GM18907 (cell line): Measurements from ENCODE around the gene UST.
"Not testable (repeated sequence)": the region's sequence is repeated elsewhere in the genome, so short reads cannot be mapped to it uniquely, and the experiment has no call there.

Experiments
- ATAC-seq: cut with Tn5 transposase; IDR thresholded peaks from one replicate; pipeline ENCODE4 v1.9.1; 2021; ENCODE audit warnings: mild to moderate bottlenecking, moderate library complexity; ENCODE audit not compliant: unreplicated experiment

The UST gene

DNA sequence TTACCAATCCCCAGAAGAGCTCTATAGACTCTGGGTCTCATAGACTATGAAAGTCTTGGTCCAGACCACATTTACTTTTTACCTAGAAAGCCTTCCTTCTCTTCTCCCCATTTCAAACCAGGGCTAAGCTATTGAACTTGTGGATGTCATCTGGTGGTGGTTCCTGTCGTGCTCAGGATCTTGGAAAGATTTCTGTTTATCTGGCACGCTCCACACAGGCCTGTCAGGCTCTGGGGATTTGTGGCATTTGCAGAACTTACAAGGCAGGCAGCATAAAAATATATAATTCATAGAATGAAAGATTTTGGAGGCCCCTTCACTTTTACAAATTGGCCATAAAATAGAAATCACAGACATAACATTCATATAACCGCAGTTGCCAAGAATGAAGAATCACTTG is 188.1 kb downstream of the UST start:
- ATAC-seq = no peak

- ATAC-seq = no peak
Observed at GRCh38 chr6:148935705-148936435, 189.0 kb downstream of the UST start.

- ATAC-seq = no peak
Observed at GRCh38 chr6:148943451-148943850, 196.6 kb downstream of the UST start.

DNA sequence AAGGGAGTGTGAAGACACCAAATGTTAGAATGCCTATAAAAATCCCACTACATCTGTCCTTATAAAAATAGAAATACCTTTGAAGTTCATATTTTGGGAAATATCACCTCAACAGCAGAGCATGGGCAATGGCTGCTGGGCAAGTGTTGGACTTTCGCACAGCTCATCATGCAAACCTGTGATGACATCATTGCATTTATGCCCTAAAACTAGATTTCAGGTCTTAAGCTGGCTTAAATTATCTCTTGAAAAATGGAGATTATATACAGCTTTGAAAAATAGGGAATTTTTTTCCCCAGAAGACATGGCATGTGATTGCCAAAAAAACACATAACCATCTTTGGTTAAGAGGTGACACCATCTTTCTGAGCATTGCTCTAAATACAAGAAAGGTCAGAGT is 197.8 kb downstream of the UST start:
- ATAC-seq = no peak

DNA sequence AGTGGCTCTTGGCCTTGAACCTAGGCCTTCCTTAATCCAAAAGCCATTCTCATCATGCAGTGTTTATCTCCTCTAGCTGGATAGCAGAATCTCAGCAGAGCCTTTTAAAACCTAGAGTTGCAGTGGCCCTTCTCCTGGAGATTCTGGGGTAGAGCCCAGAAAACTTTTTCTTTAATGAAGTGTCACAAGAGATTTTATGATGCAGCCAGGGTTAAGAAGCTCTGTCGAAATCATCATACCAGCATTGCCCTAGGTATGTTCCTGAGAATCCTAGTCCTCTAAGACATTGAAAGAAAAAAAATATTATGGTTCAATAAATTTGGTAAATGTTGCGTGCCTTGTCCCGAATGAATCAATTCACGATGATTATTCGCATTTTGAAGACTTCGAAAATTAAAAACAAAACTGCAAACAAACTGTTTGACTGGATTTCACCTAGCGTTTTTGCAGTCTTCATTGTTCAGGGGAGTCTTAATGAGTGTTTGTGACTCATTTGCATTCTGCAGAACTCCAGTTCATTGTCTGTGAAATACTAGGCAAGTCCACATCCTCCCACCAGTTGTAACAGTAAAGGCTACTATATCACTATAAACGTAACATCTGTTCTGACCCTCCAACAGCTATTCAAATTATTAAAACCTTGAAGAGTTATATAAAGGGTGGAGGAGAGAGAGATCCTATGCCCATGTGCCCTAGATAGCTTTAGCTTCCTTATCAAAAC is 198.6 kb downstream of the UST start:
- no peak for ATAC-seq

GRCh38 chr6:148947621-148948444 is 201.0 kb downstream of the UST start:
- ATAC-seq = peak; percentile 66

DNA sequence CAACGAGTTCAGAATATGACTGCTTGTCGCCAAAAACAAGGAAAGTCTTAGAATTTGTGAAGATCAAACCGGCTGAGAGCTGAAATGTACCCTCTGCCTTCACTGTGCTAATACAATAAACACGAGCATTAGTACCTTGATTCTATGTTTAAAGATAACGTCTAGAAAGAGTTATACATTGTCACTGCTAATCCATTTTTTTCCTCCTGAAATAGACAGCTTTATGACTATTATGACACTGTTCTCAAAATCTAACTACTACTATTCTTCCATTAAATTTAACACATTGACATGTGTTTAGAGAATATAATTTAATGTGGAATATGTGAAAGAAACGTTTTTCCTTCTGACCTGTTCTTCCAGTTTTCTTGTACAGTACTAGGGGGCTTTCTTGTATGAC is 204.8 kb downstream of the UST start:
- ATAC-seq = no peak

DNA sequence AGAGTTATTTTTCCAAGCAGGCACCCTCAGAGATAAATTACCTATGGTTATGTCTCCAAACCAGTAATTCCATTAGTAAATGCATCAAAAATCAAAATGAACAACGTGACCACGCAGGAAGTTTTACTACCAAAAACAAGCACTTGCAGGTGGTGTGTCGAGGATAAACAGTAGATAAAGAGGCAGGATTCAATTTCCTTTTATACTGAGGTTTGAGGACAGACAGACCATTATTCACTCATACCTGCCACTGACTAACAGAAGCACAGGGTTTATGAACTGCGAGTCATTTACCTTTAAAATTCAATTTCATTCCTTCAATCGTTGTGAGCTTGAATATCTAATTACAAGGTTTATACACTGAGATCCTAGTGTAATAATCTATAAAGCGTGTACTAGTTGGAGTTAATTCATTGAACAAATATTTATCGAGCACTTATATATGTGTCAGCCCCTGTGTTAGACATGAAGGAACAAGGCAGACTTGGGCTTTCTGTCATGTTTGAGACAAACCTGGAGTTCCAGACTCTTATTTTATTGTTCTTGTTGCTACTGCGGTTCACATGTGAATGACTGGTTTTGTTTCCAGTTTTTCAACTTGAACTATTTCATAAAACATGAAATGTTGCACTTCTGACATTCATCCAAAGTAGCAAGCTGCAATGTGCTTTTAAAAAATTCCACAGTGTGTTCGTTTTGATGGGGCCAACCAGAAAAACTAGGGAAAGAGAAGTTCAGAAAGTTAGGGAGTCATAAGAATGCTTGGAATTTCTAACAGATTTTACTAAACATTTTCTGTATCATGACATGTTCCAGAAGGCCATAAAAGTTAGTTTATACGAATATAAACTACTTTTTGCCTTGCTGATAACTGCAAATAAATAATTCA is 205.6 kb downstream of the UST start:
- ATAC-seq = no peak

- no peak for ATAC-seq
Observed at GRCh38 chr6:148954461-148954860, 207.6 kb downstream of the UST start.

DNA sequence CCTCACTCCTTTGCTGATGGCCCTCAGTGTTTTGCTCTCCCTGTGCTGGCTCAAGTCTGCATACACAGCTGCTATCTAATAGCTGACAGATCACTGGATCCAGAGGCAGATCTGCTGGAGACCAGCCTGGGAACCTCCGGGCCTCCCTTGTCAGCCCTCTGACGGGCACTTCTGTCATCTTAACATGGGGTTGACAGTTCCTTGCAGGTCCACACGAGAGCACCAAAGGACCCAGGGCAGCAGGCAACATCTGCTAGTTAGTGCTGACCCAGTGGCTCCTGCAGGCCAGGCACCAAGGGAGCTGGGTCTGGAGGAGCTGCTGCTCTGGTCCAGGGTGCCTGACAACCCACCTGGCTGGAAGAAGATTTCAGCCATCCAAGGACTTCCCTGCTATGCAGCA is 208.1 kb downstream of the UST start:
- no peak for ATAC-seq

DNA sequence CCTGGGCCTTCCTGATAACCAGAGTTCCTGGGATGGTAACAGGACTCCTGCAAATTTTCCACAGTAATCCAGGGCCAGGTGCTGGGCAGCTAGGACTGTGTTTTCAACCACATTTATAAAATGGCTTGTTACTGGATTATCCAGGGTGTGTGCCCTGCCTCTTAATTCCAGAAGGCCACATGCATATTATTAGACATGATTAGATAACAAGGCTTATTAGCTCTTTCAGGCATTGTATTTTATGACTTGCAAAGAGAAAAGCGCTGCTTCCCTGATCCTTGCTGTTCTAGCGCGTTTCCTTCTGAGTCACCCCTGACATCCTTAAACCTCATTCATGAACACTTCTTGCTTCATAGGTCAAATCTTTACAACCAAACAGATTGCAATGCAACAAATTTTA is 208.6 kb downstream of the UST start:
- ATAC-seq = no peak

DNA sequence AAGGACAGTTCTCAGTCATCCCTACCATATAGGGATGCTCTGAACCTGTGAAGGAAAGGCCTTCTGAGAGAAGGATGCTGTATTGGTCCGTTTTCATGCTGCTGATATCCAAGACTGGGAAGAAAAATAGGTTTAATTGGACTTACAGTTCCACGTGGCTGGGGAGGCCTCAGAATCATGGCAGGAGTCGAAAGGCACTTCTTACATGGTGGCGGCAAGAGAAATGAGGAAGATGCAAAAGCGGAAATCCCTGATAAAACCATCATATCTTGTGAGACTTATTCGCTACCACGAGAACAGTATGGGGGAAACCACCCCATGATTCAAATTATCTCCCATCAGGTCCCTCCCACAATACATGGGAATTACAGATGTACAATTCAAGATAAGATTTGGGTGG is 209.3 kb downstream of the UST start:
- ATAC-seq = not testable (repeated sequence)

- no peak for ATAC-seq
Observed at GRCh38 chr6:148957752-148958151, 210.9 kb downstream of the UST start.

GRCh38 chr6:148959008-148959407 is 212.2 kb downstream of the UST start:
- no peak for ATAC-seq

DNA sequence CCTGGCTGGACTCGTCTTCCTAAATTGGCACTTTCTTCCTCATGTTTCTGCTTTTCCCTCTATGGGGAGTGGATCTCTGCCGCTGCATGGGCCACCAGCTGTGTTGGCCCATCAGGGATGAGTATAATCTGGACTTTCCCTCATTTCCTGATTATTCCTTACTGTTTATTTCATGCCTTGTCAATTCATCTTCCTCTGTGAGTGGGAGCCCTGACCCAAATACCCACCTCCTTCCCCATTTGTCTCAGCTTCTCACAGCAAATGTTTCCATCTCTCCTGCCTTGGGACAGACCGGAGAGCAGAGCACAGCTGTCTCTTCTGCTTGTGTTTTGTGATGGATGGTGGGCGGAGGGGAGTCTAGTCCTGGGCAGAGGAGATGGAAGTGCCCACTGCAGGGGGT is 212.7 kb downstream of the UST start:
- ATAC-seq = no peak

GRCh38 chr6:148962854-148963515 is 216.2 kb downstream of the UST start:
- ATAC-seq = no peak

GRCh38 chr6:148963738-148964137 is 216.9 kb downstream of the UST start:
- no peak for ATAC-seq

DNA sequence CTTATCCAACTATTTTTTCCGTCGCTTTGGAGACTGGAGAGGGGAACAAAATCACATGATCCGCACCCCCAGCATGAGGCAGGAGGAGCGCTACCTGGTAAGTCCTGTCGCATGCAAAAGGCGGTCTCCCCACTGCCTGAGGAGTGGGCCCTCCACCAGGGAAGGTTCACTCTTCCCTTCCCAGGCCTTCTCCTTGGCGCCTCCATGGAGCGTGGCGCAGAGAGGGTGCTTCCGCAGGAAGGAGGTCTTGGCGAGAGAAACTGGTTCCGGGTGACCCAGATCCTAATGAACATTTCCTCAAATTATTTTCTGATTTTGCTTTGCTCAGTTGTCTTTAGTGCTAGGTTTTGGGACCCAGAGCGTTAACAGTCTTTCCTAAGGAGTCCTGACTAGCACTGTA is 217.6 kb downstream of the UST start:
- ATAC-seq = no peak

GRCh38 chr6:148965287-148965686 is 218.5 kb downstream of the UST start:
- ATAC-seq = no peak

DNA sequence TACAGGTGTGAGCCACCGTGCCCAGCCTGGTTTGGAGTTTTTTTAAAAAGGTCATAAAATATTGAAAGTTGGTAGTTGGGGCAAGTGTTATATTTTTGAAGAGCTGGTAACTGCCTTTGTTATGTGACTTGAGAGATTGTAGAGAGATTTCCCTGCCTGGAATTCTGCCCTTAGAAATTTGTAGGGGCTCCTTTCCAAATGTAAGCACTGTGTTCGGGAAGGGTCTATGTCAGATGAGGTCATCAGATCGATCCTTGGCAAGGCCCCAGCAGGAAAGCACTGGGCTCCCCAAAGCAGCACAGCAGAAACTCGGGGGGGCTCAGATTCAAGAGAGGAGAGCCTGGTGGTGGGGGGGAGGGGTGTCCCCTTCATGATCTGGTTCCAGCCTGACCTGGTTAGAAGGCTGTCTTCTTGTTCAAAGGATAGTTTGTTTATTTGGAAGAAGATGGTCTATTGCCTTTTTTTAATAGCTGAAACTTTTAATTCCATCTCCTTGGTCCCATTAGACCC is 220.2 kb downstream of the UST start:
- ATAC-seq = no peak
